ENCODE data around the gene PLPPR3. TPM values are rescaled to one million over a fixed set of nuclear protein-coding genes. Genes with fewer than 3 reads are reported as not detected.

The PLPPR3 gene
- total RNA-seq, 3 donors from 2014 or later, result 0.19 TPM; not detected in 2

- TF ChIP-seq CTCF (IDR thresholded peaks at IDR 0.05), result no peak
- no peak for DNase-seq
- no peaks in the 10 kb centered on the region for H3K9me3 ChIP-seq
- no peak overlapping the region for H3K4me3 ChIP-seq
- H3K36me3 ChIP-seq (ENCODE audit: low read depth), result no peaks in the 10 kb centered on the region
- H3K4me1 ChIP-seq (ENCODE audit: low read depth), result peaks cover 18% of the 10 kb centered on the region
- intact Hi-C loops (cut with DNase I, micrococcal nuclease), result loop anchor here in 1 of 2 donors (10.0 kb wide), 1 partner anchor 57 kb away; the partner anchor contains the start of gene ARID3A
- ATAC-seq, result no peak
Measured at GRCh38 chr19:867855-868457, 46.2 kb upstream of the PLPPR3 start.

GRCh38 chr19:867301-867793 is 45.6 kb upstream of the PLPPR3 start:
- no peak overlapping the region for H3K4me3 ChIP-seq
- H3K4me1 ChIP-seq (ENCODE audit: low read depth), result peaks cover 16% of the 10 kb centered on the region
- no peaks in the 10 kb centered on the region for H3K9me3 ChIP-seq
- DNase-seq, result no peak
- no peak for ATAC-seq
- no peak for TF ChIP-seq CTCF (IDR thresholded peaks at IDR 0.05)
- intact Hi-C loops (cut with DNase I, micrococcal nuclease), result loop anchor here in 1 of 2 donors (10.0 kb wide), 1 partner anchor 57 kb away; the partner anchor contains the start of gene ARID3A
- no peaks in the 10 kb centered on the region for H3K36me3 ChIP-seq (ENCODE audit: low read depth)

- no peak for DNase-seq
- ATAC-seq, result no peak
- Histone ChIP-seq H3K4me1 (ENCODE audit: low read depth) (peaks cover 11% of the 10 kb centered on the region), H3K9me3 (no peaks in the 10 kb centered on the region), H3K36me3 (ENCODE audit: low read depth) (no peaks in the 10 kb centered on the region), H3K4me3 (no peak overlapping the region)
- no peak for TF ChIP-seq CTCF (IDR thresholded peaks at IDR 0.05)
- intact Hi-C loops (cut with DNase I, micrococcal nuclease), result loop anchor here in 1 of 2 donors (10.0 kb wide), 1 partner anchor 58 kb away; the partner anchor contains the start of gene ARID3A
Measured at GRCh38 chr19:866769-867300, 45.1 kb upstream of the PLPPR3 start.

- intact Hi-C loops (cut with DNase I, micrococcal nuclease), result loop anchor here (5.0 to 10.0 kb wide), 2 partner anchors 54 to 62 kb away; partner anchors contain the start of genes ARID3A (in 1 of the 2) and KISS1R (in 1 of the 2)
- H3K4me3 ChIP-seq, result no peak overlapping the region
- H3K4me1 ChIP-seq (ENCODE audit: low read depth), result peaks cover 10% of the 10 kb centered on the region
Measured at GRCh38 chr19:863315-863620, 41.5 kb upstream of the PLPPR3 start.

More at GRCh38 chr19:863315-863620, 41.5 kb upstream of the PLPPR3 start:
- ATAC-seq (no peak), DNase-seq (no peak)
- TF ChIP-seq CTCF (IDR thresholded peaks at IDR 0.05), result no peak
- no peaks in the 10 kb centered on the region for H3K9me3 ChIP-seq
- no peaks in the 10 kb centered on the region for H3K36me3 ChIP-seq (ENCODE audit: low read depth)

Measured in mucosa of descending colon (tissue), 3 donors.